HepG2 (cell line): ENCODE results near the gene SPDYE16. TPM values are rescaled to one million over a fixed set of nuclear protein-coding genes. Genes with fewer than 3 reads are reported as not detected.
"Not testable (repeated sequence)": the region's sequence is repeated elsewhere in the genome, so short reads cannot be mapped to it uniquely, and the experiment has no call there.

Source experiments
- CREB1 ChIP-seq, 2 experiments: fragments of 450-650 bp in 1 of 2; IDR thresholded peaks; 2 replicates each; pipeline ENCODE4 v1.6.1; 2016 to 2017; ENCODE audit warnings: control low read depth in 1 of 2, mild to moderate bottlenecking in 1 of 2, missing compliant biosample characterization in 1 of 2, missing genetic modification characterization in 1 of 2
- DR1 ChIP-seq: sonication (generic); formaldehyde crosslinking; IDR thresholded peaks from 2 replicates; pipeline ENCODE4 v1.8.0; 2021; ENCODE audit warnings: mild to moderate bottlenecking, missing genetic modification reagents, inconsistent platforms
- HDAC1 ChIP-seq: sonication (generic); formaldehyde crosslinking; IDR thresholded peaks from 2 replicates; pipeline ENCODE4 v1.5.1; 2020; ENCODE audit warnings: mild to moderate bottlenecking, missing genetic modification reagents
- JUN ChIP-seq: sonication (generic); formaldehyde crosslinking; IDR thresholded peaks from 2 replicates; pipeline ENCODE4 v1.4.0; 2020; ENCODE audit warnings: mild to moderate bottlenecking, missing genetic modification reagents
- MXD1 ChIP-seq: sonication (generic); formaldehyde crosslinking; IDR thresholded peaks from 2 replicates; pipeline ENCODE4 v1.4.0; 2020; ENCODE audit warnings: mild to moderate bottlenecking, missing genetic modification reagents
- NKX3-1 ChIP-seq: sonication (generic); formaldehyde crosslinking; IDR thresholded peaks from 2 replicates; pipeline ENCODE4 v1.5.0; 2020; ENCODE audit warnings: missing genetic modification reagents
- PAXIP1 ChIP-seq: sonication (generic); formaldehyde crosslinking; conservative IDR thresholded peaks from 2 replicates; pipeline ENCODE4 v1.4.0; 2020; ENCODE audit warnings: mild to moderate bottlenecking, missing genetic modification reagents, moderate library complexity
- TBX3 ChIP-seq: fragments of 450-650 bp; IDR thresholded peaks from 2 replicates; pipeline ENCODE4 v1.6.1; 2017; ENCODE audit warnings: antibody characterized with exemption, mild to moderate bottlenecking, inconsistent platforms, borderline replicate concordance
- TEAD3 ChIP-seq: optimal IDR thresholded peaks from 2 replicates; pipeline ENCODE3; 2016; ENCODE audit warnings: borderline replicate concordance
- ZBTB3 ChIP-seq: sonication (generic); formaldehyde crosslinking; IDR thresholded peaks from 2 replicates; pipeline ENCODE4 v1.4.0; 2020; ENCODE audit warnings: low read depth, mild to moderate bottlenecking, moderate library complexity, missing genetic modification reagents, borderline replicate concordance
- ZNF263 ChIP-seq: sonication (generic); formaldehyde crosslinking; IDR thresholded peaks from 2 replicates; pipeline ENCODE4 v1.4.0; 2020; ENCODE audit warnings: missing genetic modification reagents
- ZNF431 ChIP-seq: sonication (generic); formaldehyde crosslinking; IDR thresholded peaks from 2 replicates; pipeline ENCODE4 v1.9.0; 2022; ENCODE audit warnings: missing genetic modification reagents, low read depth, mild to moderate bottlenecking, borderline replicate concordance
- ZXDC ChIP-seq: sonication (generic); formaldehyde crosslinking; IDR thresholded peaks from 2 replicates; pipeline ENCODE4 v1.5.0; 2020; ENCODE audit warnings: mild to moderate bottlenecking, missing genetic modification reagents
- polyA plus RNA-seq, 8 experiments: library from polyadenylated mRNA; depleted of rRNA in 3 of 8; stranded (reverse) in 7 of 8; unstranded in 1 of 8; fragments of >200 nt; fragmentation: Illumina TruSeq in 4 of 8; extraction: Trizol in 4 of 8; gene quantifications; 2 replicates each; pipeline versions ENCODE4 v1.2.1 to v1.2.3, GENCODE V29; 2011 to 2016; ENCODE audit warnings: low read depth in 4 of 8, missing spikeins in 1 of 8, mixed read lengths in 1 of 8; ENCODE audit not compliant: insufficient read depth in 1 of 8
- total RNA-seq, 5 experiments: library from RNA; depleted of rRNA; stranded (reverse); fragments of >200 nt; fragmentation: Illumina TruSeq; extraction: Trizol; gene quantifications; 2 replicates each; pipeline ENCODE4 v1.2.3, GENCODE V29; 2016; ENCODE audit warnings: low read depth in 1 of 5

Gene SPDYE16
- total and polyA plus RNA-seq, 2 of the 13 experiments (the other 11 are each of a cell fraction or from before 2014, with no cell fraction given): 0.11 TPM; not detected in 1

- TF ChIP-seq ZBTB3 (CRISPR knock-in tag) (peak; percentile 55; the same call in 1 of the 2 replicates), HDAC1 (CRISPR knock-in tag) (peak; percentile 74), DR1 (peak; percentile 24; the same call in 1 of the 2 replicates), TEAD3 (CRISPR knock-in tag) (peak; percentile 50), PAXIP1 (0 out of 2 replicates have a peak, but pooled peaks have one; percentile 27), TBX3 (peak; percentile 24; the same call in 1 of the 2 replicates), JUN (0 out of 2 replicates have a peak, but pooled peaks have one; percentile 30), ZNF431 (CRISPR knock-in tag) (peak; percentile 86; the same call in 1 of the 2 replicates), ZNF263 (CRISPR knock-in tag) (peak; percentile 34; the same call in 1 of the 2 replicates), CREB1 (IDR thresholded peaks at IDR 0.05) (peak; percentile 42), ZXDC (CRISPR knock-in tag) (peak; percentile 91), MXD1 (CRISPR knock-in tag) (peak; percentile 66), NKX3-1 (0 out of 2 replicates have a peak, but pooled peaks have one; percentile 8)
- not testable (repeated sequence) for TF ChIP-seq CREB1 (CRISPR knock-in tag; IDR thresholded peaks at IDR 0.05)
These were observed 6.1 kb upstream of the SPDYE16 start (continued) for GRCh38 chr7:76549025-76549854.
